ENCODE measurements around the gene PIK3CG.
"Not testable (repeated sequence)": the region's sequence is repeated elsewhere in the genome, so short reads cannot be mapped to it uniquely, and the experiment has no call there.

Gene PIK3CG

GRCh38 chr7:106823631-106824030 lies 41.5 kb upstream of the PIK3CG start:
- no peaks in the 10 kb centered on the region for H3K27me3 ChIP-seq (ENCODE audit: insufficient read depth, low read depth, severe bottlenecking)
- no peak for DNase-seq
- H3K27ac ChIP-seq = no peak overlapping the region
- no peak overlapping the region for H3K4me3 ChIP-seq (ENCODE audit: low read depth, low read length)
- H3K36me3 ChIP-seq = no peaks in the 10 kb centered on the region
- no peaks in the 10 kb centered on the region for H3K9me3 ChIP-seq (ENCODE audit: severe bottlenecking)
- no peak for TF ChIP-seq CTCF (IDR thresholded peaks at IDR 0.05; ENCODE audit: low read depth, low read length)

DNA sequence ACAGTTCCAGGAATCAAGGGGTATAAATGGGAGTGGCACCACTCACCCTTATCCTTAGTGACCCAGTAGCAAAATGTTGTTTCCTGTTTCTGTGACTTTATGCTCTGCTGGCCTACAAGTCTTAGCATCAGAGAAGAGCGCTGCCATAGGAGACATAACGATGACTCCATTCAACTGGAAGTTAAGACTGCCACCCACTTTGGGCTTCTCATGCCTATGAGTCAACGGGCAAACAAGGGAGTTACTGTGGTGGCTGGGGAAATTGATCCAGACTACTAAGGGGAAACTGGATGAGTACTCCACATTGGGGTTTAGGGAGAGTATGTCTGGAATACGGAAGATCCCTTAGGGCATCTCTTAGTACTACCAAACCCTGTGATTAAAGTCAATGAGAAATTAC lies 40.6 kb upstream of the PIK3CG start:
- no peak overlapping the region for H3K27ac ChIP-seq
- H3K9me3 ChIP-seq (ENCODE audit: severe bottlenecking) = no peaks in the 10 kb centered on the region
- no peak for TF ChIP-seq CTCF (IDR thresholded peaks at IDR 0.05; ENCODE audit: low read depth, low read length)
- no peak for DNase-seq
- no peaks in the 10 kb centered on the region for H3K27me3 ChIP-seq (ENCODE audit: insufficient read depth, low read depth, severe bottlenecking)
- no peaks in the 10 kb centered on the region for H3K36me3 ChIP-seq
- no peak overlapping the region for H3K4me3 ChIP-seq (ENCODE audit: low read depth, low read length)

GRCh38 chr7:106827626-106828025 lies 37.5 kb upstream of the PIK3CG start:
- H3K36me3 ChIP-seq = no peaks in the 10 kb centered on the region
- H3K27ac ChIP-seq = no peak overlapping the region
- H3K9me3 ChIP-seq (ENCODE audit: severe bottlenecking) = no peaks in the 10 kb centered on the region
- no peaks in the 10 kb centered on the region for H3K27me3 ChIP-seq (ENCODE audit: insufficient read depth, low read depth, severe bottlenecking)
- no peak for DNase-seq
- TF ChIP-seq CTCF (IDR thresholded peaks at IDR 0.05; ENCODE audit: low read depth, low read length) = no peak
- no peak overlapping the region for H3K4me3 ChIP-seq (ENCODE audit: low read depth, low read length)

DNA sequence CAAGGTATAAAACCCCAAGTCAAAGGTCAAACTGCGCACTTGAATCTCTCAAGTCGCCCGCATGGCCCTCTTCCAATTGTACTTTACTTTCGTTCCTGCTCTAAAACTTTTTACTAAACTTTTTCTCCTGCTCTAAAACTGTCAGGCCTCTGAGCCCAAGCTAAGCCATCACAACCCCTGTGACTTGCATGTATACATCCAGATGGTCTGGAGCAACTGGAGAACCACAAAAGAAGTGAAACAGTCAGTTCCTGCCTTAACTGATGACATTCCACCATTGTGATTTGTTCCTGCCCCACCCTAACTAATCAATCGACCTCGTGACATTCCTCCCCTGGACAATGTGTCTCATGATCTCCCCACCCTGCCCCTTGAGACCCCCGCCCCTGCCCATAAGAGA lies 35.6 kb upstream of the PIK3CG start:
- DNase-seq = no peak
- Histone ChIP-seq H3K4me3 (ENCODE audit: low read depth, low read length) (no peak overlapping the region), H3K27ac (no peak overlapping the region), H3K27me3 (ENCODE audit: insufficient read depth, low read depth, severe bottlenecking) (no peaks in the 10 kb centered on the region), H3K9me3 (ENCODE audit: severe bottlenecking) (no peaks in the 10 kb centered on the region), H3K36me3 (no peaks in the 10 kb centered on the region)
- TF ChIP-seq CTCF (IDR thresholded peaks at IDR 0.05; ENCODE audit: low read depth, low read length) = no peak

- H3K27me3 ChIP-seq (ENCODE audit: insufficient read depth, low read depth, severe bottlenecking); H3K4me3 ChIP-seq (ENCODE audit: low read depth, low read length); H3K36me3 ChIP-seq; H3K9me3 ChIP-seq (ENCODE audit: severe bottlenecking); H3K27ac ChIP-seq; DNase-seq: not testable (repeated sequence)
Measured at GRCh38 chr7:106830896-106831295, 34.2 kb upstream of the PIK3CG start.

DNA sequence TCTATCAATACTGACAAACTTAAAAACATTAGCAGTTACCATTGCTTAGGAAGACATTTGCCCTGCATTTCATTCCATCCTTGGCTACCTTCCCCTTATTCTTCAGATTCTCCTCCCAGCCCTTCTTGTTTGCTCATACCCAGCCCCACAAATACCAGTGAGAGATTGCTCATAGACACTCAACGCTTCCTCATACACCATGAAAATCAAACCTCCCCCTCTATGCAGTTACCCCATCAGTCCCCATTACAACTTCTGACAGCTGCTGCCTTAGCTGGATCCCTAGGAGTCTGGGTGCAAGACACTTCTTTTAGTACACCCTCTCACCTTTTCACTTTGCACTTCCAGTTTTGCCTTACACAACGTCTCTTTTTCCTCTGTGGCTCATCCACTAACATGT lies 28.3 kb upstream of the PIK3CG start:
- H3K4me3 ChIP-seq (ENCODE audit: low read depth, low read length) = no peak overlapping the region
- no peak for TF ChIP-seq CTCF (IDR thresholded peaks at IDR 0.05; ENCODE audit: low read depth, low read length)
- no peak for DNase-seq
- no peak overlapping the region for H3K27ac ChIP-seq
- no peaks in the 10 kb centered on the region for H3K27me3 ChIP-seq (ENCODE audit: insufficient read depth, low read depth, severe bottlenecking)
- no peaks in the 10 kb centered on the region for H3K9me3 ChIP-seq (ENCODE audit: severe bottlenecking)
- no peaks in the 10 kb centered on the region for H3K36me3 ChIP-seq
